SHP77 (cell line): ENCODE data around the gene HSD17B11.
"Not testable (repeated sequence)": the region's sequence is repeated elsewhere in the genome, so short reads cannot be mapped to it uniquely, and the experiment has no call there.

Experiments
- DNase-seq, 2 experiments: peaks; one replicate each; lab custom pipeline; 2025; lab: John Stamatoyannopoulos, UW

The HSD17B11 gene, protein sequence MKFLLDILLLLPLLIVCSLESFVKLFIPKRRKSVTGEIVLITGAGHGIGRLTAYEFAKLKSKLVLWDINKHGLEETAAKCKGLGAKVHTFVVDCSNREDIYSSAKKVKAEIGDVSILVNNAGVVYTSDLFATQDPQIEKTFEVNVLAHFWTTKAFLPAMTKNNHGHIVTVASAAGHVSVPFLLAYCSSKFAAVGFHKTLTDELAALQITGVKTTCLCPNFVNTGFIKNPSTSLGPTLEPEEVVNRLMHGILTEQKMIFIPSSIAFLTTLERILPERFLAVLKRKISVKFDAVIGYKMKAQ

DNA sequence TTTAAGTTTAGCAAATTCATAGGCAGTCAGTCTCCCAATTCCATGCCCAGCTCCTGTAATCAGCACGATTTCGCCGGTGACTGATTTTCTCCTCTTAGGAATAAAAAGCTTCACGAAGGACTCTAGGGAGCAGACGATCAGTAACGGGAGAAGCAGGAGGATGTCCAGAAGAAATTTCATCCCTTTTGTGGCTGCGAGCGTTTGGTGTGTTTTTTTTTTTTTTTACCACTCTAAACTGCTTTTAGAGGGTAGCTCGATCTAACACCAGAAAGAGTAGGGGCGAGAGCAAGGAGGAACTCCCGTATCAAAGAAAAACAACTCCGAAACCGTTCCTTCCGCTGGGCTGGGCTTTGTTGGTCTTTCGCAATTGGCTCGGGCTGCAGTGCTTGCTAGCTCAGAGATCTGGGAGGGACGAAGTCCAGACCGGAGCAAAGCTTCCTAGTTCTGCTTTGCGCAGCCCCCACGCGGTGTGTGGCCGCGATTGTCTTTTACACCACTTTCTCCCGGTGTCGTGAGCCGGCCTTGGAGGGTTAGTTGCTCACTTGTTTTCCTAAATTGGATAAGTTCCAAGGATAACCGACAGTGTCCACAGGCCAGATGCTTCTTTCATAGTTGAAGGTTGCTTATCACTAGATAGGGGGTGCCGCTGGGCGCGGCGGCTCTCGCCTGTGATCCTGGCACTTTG, at the start of gene HSD17B11:
Gene HSD17B11 (minus strand): TSS at position 298 of the 685 bp plus-strand sequence. CDS start 118 bp downstream, at position 180.
- peak; percentile 94 to 95 for DNase-seq

DNA sequence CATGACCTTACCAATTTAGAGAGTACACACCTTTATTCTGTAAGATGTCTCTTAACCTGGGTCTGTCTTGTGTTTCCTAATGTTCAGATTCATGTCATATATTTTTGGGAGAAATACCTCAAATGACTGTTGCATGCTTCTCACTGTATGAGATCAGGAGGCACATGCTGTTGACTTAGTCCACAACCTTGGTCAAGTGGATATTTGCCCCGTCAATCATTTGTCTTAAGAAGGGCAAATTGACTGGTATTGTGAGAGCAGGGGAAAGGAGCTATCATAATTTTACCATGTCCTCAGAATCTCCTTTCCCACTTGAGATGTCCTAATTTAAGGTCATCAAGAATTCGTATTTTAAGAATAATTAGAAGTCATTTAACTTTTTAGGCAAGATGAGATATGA, 42.4 kb upstream of the HSD17B11 start:
- no peak for DNase-seq

DNA sequence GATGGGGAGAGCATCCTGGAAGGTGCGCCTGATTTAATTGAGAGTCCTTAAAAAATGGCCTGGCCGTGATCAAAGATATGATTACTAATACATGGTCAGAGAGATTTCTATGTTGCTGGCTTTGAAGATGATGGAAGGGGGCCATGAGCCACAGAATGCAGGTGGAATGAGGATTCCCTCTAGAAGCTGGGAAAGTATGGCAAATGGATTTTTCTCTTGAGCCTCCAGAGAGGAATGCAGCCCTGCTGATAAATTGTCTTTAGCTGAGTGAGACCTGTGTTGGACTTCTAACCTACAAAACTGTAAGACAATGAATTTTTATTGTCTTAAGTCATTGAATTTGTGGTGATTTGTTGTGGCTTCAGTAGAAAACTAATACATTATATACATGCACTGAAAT, 39.0 kb upstream of the HSD17B11 start:
- DNase-seq: no peak

GRCh38 chr4:87428979-87429378, 38.0 kb upstream of the HSD17B11 start:
- DNase-seq: no peak

- DNase-seq: no peak
Measured at GRCh38 chr4:87427518-87427868, 36.5 kb upstream of the HSD17B11 start.

GRCh38 chr4:87426865-87427517, 36.0 kb upstream of the HSD17B11 start:
- no peak for DNase-seq

- no peak for DNase-seq
Measured at GRCh38 chr4:87425711-87426110, 34.7 kb upstream of the HSD17B11 start.

DNA sequence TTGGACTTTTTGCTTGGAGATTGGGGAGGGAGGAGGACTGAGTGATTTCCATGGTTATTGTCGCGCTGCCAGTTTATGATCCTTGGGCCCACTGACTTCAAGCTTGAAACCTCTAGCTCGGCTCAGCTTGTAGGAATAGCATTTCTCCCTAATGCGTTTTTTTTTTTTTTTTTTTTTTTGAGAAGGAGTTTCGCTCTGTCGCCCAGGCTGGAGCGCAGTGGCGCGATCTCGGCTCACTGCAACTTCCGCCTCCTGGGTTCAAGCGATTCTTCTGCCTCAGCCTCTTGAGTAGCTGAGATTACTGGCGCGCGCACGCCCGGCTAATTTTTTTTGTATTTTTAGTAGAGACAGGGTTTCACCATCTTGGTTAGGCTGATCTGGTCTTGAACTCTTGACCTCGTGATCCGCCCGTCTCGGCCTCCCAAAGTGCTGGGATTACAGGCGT, 33.1 kb upstream of the HSD17B11 start:
- not testable (repeated sequence) for DNase-seq

DNA sequence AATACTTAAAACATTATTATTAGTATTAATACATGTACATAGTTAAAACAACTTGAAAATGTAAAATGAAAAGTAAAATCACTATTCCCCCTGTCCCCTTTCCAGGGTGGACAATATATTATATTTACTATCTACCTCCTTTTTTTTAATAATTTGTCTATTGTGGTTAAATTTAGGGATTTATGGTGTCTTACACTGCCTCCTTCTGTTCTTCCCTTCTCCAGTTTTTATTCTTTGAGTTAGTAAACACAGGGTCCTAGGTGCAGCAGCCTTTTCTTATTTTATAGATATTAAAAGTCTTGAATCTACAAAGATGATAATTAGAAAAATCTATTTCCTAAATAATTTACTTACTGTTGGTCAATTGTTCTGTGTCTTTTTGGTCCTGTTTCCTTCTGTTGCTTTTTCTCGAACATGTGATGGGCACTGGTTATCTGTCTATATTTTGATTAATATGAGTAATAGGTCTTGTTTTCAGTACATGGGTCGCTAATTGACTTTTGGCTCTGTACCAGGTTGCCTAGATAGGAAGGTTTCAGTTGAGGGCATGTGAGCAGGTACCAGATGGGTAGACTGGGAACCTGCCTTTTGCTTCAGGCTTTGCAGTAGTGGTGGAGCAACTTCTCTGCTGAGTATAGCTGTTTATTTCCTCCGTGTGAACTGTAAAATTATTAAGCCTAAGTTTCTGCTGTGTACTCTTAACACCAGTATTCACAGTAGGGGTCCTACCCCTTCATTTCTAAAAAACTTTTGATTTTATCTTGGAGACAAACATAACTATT, 32.5 kb upstream of the HSD17B11 start:
- DNase-seq: peak in 1 of 2 experiments; percentile 15

- peak; percentile 97 for DNase-seq
Measured at GRCh38 chr4:87422104-87423052, 31.4 kb upstream of the HSD17B11 start, which contains the start of gene NUDT9. Gene NUDT9 (plus strand): TSS chr4:87422573. CDS start chr4:87422906, 333 bp downstream.

- DNase-seq: no peak
Measured at GRCh38 chr4:87420276-87420830, 29.4 kb upstream of the HSD17B11 start.

DNA sequence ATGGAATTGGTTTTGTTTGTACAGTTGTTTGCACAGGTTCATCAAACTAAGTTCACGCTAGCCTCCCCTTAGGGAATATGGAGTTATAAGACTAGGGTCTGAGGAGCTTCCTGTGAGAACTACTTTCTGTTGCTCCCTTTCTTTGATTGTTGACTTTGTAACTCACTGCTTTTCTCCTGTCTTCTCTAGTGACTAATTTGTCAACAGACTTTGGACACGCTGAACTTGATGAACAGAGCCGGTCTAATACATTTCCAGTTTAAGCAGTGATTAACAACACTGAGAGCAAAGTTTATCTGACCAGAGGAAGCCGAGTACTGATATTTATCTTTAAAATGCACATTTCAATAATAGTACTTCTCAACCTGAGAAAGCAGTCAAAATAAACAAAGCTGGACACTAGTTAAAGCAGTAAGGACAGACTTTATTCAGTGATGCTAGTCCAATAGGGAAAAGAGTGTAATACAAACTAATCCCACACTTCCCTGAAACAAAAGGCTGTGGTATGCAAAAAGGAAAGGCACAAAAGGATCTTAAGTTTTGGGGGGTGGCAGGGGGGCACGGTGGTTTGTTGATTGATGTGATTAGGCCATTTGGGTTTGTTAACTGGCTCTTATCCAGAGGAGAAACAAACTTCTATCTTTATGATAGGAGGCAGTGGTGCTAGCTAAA, 28.7 kb upstream of the HSD17B11 start:
- no peak for DNase-seq

- DNase-seq: not testable (repeated sequence)
Measured at GRCh38 chr4:87418410-87418809, 27.4 kb upstream of the HSD17B11 start.

DNA sequence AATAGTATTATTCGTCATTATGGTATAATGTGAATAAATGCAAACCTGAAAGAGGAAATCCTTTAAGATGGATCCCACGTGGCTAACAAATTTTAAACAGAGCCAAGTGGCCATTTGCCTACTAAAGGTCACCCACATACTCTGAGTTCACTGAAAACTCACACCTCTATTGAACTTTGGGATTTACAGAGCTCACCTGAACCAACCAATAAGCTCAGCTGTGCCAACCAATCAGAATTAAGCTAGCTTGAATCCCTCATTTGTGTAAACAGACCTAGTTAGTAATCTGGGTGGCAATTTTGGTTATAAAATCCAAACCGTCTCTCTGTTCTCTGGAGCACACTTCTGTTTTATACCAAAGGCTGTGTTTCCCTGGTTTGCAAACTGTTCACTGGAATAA, 26.0 kb upstream of the HSD17B11 start:
- no peak for DNase-seq

DNA sequence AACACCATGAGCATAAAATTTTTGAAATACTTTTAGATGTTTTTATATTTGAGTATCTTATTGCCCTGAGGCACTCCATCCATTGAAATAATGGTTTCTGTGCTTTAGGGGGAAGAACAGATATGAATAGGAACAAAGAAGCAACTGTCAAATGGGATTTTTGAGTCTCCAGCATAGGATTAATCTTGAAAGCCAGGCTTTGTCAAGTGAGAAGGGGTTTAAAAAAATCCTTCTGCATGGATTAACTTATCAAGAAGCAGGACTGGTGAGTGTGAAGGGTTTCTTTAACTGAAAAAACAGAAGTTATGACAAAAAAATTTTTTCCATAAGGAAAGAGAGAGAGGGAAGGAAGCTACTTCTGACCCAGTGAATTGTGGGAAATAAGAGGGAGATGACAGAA, 23.8 kb upstream of the HSD17B11 start:
- DNase-seq: no peak

- DNase-seq: no peak
Measured at GRCh38 chr4:87410679-87411078, 19.7 kb upstream of the HSD17B11 start.

GRCh38 chr4:87410157-87410556, 19.2 kb upstream of the HSD17B11 start:
- DNase-seq: no peak

- no peak for DNase-seq
Measured at GRCh38 chr4:87409420-87409939, 18.5 kb upstream of the HSD17B11 start.

DNA sequence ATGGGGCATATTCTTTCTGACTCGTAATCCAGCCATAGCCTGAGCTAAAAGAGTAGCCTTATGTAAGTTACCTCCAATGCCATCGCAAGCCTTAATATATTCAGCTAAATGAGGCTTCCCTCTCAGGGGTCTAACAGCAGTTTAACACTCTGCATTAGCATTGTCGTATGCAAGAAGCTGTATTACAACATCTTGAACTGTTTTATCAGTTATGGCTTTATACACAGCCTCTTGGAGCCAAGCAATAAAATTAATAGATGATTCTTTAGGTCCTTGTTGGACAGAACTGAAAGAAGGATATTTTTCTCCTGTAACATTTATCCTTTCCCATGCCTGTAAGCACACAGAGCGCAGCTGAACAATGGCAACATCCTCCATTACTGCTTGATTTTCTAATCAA, 15.9 kb upstream of the HSD17B11 start:
- not testable (repeated sequence) for DNase-seq

- DNase-seq: no peak
Measured at GRCh38 chr4:87406462-87406861, 15.5 kb upstream of the HSD17B11 start.
